Osteocyte (in vitro differentiated cells): ENCODE results near the gene CNKSR2. TPM values are rescaled to one million over a fixed set of nuclear protein-coding genes. Genes with fewer than 3 reads are reported as not detected.

Experiments used
- DNase-seq: peaks from one replicate; pipeline ENCODE4 v3.0.0; 2021; ENCODE audit warnings: mixed read lengths; ENCODE audit not compliant: unreplicated experiment; ENCODE audit errors: extremely low spot score
- H3K27ac Mint-ChIP-seq: one replicate; pipeline ENCODE4 v1.8.0; 2021; ENCODE audit warnings: mild to moderate bottlenecking, mixed read lengths; ENCODE audit not compliant: unreplicated experiment
- H3K27me3 Mint-ChIP-seq: one replicate; pipeline ENCODE4 v1.8.0; 2021; ENCODE audit warnings: mixed read lengths; ENCODE audit not compliant: unreplicated experiment
- H3K36me3 Mint-ChIP-seq: one replicate; pipeline ENCODE4 v1.8.0; 2021; ENCODE audit warnings: mixed read lengths; ENCODE audit not compliant: unreplicated experiment
- H3K4me1 Mint-ChIP-seq: one replicate; pipeline ENCODE4 v1.8.0; 2021; ENCODE audit warnings: mixed read lengths; ENCODE audit not compliant: unreplicated experiment
- H3K4me3 Mint-ChIP-seq: one replicate; pipeline ENCODE4 v1.8.0; 2021; ENCODE audit warnings: mild to moderate bottlenecking, moderate library complexity, mixed read lengths; ENCODE audit not compliant: unreplicated experiment
- H3K9me3 Mint-ChIP-seq: one replicate; pipeline ENCODE4 v1.8.0; 2021; ENCODE audit warnings: mixed read lengths; ENCODE audit not compliant: unreplicated experiment
- total RNA-seq: library from RNA; stranded (reverse); gene quantifications from 2 replicates; pipeline ENCODE4 v1.2.1, GENCODE V29; 2021
- TF ChIP-seq, protein P1 (sequence below): fragments of 200-600 bp; sonication (generic); IDR thresholded peaks from 2 replicates; pipeline ENCODE4 v1.5.0; 2021; ENCODE audit warnings: antibody characterized with exemption, mild to moderate bottlenecking, moderate library complexity

CNKSR2 gene
- total RNA-seq, 1 donor from 2014 or later = 1.1 TPM

DNA sequence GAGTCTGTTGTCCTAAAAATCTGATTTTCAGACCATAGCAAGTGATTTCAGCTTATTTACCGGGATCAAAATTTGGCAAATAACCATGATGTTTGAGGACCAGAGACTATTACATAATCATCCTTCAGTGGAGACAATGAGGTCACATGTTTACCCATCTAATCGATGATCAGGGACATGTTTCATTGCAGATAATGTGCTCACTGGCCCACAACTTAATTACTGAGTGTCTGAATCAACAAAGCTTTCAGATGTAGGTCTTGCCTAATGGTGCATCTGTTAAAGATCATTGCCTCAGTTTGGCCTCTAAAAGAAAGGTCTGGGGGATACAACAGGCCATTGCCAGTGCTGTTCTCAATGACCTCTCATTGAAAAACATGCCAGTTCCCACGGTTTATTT is 326.7 kb downstream of the CNKSR2 start:
- Mint-ChIP-seq H3K27me3 (no peaks in the 10 kb centered on the region), H3K4me1 (peaks cover 3% of the 10 kb centered on the region), H3K27ac (no peak overlapping the region), H3K9me3 (no peaks in the 10 kb centered on the region), H3K36me3 (no peaks in the 10 kb centered on the region), H3K4me3 (no peak overlapping the region)
- DNase-seq = no peak
- TF ChIP-seq, protein P1, sequence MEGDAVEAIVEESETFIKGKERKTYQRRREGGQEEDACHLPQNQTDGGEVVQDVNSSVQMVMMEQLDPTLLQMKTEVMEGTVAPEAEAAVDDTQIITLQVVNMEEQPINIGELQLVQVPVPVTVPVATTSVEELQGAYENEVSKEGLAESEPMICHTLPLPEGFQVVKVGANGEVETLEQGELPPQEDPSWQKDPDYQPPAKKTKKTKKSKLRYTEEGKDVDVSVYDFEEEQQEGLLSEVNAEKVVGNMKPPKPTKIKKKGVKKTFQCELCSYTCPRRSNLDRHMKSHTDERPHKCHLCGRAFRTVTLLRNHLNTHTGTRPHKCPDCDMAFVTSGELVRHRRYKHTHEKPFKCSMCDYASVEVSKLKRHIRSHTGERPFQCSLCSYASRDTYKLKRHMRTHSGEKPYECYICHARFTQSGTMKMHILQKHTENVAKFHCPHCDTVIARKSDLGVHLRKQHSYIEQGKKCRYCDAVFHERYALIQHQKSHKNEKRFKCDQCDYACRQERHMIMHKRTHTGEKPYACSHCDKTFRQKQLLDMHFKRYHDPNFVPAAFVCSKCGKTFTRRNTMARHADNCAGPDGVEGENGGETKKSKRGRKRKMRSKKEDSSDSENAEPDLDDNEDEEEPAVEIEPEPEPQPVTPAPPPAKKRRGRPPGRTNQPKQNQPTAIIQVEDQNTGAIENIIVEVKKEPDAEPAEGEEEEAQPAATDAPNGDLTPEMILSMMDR = no peak

- H3K4me3 Mint-ChIP-seq = no peak overlapping the region
- H3K4me1 Mint-ChIP-seq = peaks cover 3% of the 10 kb centered on the region
- H3K9me3 Mint-ChIP-seq = no peaks in the 10 kb centered on the region
- H3K27me3 Mint-ChIP-seq = no peaks in the 10 kb centered on the region
- TF ChIP-seq, protein P1 = no peak
- DNase-seq = no peak
- H3K27ac Mint-ChIP-seq = no peak overlapping the region
- H3K36me3 Mint-ChIP-seq = no peaks in the 10 kb centered on the region
Measured at GRCh38 chrX:21702725-21703124, 328.5 kb downstream of the CNKSR2 start.
